RPMI7951 (cell line): ENCODE data around the gene CC2D1A. TPM values are rescaled to one million over a fixed set of nuclear protein-coding genes. Genes with fewer than 3 reads are reported as not detected.

ENCODE experiments used
- DNase-seq: peaks from one replicate; pipeline ENCODE4 v3.0.0-alpha.2; 2012; ENCODE audit warnings: low read depth
- total RNA-seq: library from RNA; depleted of rRNA; stranded (reverse); fragments of >200 nt; shearing (Covaris generic); gene quantifications from 2 replicates; pipeline ENCODE4 v1.2.3, GENCODE V29; 2014

CC2D1A gene
- total RNA-seq, 1 experiment from 2014 or later = 15.7 TPM

- DNase-seq = no peak
These were observed 28.7 kb upstream of the CC2D1A start for GRCh38 chr19:13877303-13877702.

GRCh38 chr19:13880059-13881043 is 25.6 kb upstream of the CC2D1A start:
- peak; percentile 92 for DNase-seq

DNA sequence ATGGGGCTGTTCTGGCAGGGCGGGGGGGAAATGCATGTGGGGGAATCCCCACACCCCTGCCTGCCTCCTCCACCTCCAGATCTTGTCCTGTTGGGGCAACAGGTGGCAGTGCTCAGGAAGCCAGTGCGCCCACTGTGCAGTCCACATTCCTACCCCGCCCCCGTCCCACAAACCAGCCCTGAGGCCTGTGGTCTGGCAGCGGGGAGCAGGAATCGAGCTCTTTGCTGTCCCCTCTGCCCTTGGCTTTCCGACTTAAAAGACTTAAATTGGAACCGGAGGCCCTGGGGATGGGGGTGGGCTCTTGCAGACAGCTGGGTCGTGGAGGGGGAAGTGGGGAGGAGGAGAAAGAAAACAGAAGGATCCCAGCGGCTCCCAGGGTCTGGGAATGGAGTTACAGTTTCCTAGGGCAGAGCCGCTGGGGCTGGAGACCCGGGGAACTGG is 24.7 kb upstream of the CC2D1A start:
- DNase-seq = peak; percentile 86

DNA sequence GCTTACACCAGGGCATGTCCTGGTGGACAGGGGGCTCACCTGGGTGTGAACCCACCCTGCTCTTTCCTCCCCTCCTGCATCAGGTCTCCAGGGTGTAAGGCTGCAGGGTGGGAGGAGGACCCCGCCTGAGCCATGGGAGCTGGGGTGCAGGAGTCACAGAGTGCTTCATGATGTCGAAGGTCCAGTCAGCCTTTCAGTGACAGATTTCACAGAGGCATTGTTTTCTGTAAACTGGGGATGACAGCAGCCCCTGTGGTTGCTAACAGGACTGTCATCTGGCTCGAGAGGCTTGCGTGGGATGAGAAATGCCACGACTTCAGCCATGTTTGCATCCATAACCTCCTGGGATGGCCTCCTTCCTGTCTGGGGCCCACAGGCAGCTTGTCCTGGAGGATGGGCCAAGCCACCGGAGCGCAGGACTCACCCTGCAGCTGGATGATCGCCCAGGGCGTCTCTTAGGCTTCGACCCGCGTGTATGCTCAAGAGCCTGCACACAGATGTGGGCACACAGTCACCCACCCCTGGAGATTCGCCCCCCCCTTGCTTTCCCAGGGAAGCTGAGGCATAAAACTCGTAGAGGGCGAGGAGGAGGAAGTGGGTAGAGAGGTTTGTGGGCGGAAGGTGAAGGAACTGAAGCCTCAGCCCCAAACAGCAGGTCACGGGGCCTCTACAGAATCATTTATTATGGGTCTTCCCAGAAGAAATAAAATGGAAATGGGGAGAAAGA is 24.1 kb upstream of the CC2D1A start:
- DNase-seq = peak; percentile 96

DNA sequence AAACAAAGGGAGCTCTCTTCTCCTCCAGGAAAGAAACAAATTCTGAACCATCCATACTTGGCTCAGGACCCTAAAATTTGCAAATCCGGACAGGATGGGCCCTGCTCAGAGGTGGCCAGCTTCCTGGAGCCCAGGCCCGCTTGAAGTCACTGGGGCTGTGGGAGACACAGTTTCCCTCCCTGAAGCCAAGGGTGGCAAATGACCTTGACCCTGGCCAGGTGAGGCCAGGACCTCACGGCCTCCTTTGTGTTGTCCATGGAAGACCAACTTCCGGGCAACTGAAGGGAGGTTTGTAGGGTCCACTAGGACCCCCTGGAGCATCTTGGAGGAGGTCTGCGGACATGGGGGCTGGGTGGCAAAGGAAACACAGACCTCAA is 23.6 kb upstream of the CC2D1A start:
- no peak for DNase-seq

- no peak for DNase-seq
These were observed 23.2 kb upstream of the CC2D1A start for GRCh38 chr19:13882836-13883235.

- no peak for DNase-seq
These were observed 22.4 kb upstream of the CC2D1A start for GRCh38 chr19:13883516-13884064.

DNA sequence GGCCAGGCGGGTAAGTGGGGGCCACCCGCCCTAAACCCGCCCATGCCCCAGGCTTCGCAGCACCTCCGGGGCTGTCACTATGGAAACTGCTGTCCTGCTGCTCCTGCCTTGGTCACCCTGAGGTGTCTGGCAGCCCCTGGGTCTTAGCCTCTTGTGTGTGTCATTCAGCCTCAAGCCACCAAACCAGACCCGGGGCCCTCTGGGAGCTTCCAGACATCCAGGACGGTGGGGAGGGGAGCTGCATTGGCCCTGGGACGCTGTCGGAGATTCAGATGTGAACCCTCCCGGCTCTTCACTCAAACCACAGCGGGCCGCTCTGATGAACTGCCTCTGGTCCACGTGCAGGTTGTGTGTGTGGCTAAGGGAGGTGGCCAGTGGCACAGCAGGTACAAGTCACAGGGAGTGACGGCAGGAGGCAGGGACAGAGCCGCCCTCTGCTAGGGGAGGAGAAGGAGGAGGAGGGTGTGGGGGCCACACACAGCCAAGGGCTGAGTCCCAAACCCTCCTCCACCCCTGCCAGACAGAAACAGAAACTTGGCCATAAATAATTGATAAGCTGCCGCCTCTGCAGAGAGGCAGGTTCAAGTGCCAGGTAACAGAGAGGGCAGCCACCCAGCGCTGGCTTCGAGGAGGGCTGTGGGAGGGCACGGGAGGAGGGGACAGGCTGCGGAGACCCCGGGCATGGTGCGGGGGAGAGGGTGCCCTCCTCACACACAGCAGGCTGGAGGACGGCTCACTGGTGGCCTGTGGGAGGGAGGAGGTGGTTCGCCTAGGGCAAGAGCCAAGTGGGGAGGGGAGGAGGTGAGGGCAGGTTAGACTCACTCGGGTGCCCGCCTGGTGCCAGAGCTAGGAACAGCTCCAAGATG is 21.0 kb upstream of the CC2D1A start:
- no peak for DNase-seq

GRCh38 chr19:13885826-13886365 is 20.1 kb upstream of the CC2D1A start:
- DNase-seq = no peak

- DNase-seq = no peak
These were observed 19.0 kb upstream of the CC2D1A start for GRCh38 chr19:13887018-13887436.

DNA sequence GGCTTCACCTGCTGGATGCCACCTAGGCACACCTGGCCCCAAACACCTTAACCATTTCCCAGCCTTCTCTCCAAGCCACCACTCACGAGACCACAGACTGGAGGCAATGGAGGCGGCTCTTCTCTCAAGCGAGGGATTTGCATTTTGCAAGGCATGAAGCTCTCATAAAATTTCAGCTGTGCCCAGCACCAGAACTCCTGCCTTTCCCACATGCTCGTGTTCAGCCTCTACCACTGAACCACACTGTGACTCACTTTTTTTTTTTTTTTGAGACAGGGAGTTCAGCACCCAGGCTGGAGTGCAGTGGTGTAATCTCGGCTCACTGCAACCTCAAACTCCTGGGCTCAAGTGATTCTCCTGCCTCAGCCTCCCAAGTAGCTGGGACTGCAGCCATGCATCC is 18.5 kb upstream of the CC2D1A start:
- peak; percentile 57 for DNase-seq

DNA sequence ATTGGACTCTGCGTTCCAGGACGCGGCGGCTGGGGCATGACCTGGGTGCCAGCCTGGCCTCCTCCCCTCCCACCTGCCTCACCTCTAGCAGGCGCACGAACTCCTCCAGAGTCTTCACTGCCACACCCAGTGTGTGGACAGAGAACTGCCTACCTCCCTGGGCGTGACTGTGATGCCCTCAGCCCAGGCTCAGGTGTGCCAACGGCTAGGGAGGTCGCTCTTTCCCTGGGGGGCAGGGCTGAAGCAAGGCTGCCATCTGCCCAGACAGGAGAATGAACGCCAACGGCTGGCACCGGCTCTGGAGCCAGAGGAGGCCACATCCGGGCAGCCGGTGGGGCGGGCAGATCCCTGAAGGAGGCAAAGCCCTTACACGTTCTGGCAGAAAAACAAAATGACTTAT is 17.7 kb upstream of the CC2D1A start:
- DNase-seq = no peak

DNA sequence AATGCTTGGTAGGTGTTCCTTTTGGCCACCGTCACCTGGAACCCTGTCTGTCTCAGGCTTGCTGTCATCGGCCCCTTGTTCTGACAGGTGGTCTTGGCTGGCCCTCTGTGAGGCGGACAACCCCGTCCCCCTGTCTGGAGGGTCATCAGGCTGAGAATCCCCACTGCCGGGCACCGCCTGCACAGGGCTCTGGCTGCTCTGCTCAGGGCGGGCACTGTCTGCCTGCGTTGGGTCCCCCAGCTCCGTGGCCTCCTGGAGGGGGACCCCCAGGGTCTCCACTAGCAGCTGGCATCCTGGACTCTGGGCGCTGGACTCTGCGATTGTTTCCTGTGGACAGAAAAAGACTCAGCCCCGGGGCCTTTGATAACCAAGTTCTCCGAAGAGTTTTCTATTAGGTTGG is 15.9 kb upstream of the CC2D1A start:
- no peak for DNase-seq

GRCh38 chr19:13892870-13893269 is 13.1 kb upstream of the CC2D1A start:
- DNase-seq = no peak

DNA sequence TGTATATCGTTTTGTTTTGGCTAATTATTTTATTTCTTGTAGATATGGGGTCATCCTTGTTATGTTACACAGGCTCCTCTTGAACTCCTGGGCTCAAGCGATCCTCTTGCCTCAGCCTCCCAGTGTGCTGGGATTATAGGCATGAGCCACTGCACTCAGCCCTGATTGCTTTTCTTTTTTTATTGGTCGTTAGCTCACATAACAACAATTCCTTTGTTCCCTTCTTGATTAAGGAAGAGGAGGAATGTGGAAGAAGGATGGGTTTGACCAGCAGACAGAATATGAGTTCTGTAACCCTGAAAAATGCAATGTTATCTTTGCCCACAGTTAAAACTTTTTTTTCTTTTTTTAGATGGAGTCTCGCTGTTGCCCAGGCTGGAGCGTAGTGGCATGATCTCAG is 11.4 kb upstream of the CC2D1A start:
- DNase-seq = no peak

DNA sequence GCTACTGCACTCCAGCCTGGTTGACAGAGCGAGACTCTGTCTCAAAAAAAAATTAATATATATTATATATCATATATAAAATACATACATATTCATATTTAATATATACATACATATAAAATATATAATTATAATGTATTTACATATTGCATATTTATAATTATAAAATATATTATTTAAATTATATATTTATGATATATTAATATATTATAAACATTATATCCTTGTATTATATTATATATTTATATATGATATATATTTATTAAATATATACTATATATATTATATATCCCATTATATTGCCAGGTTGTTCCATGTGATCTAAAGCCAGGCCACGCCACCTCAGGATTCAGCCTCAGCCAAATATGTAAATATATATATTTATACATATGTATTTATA is 9.8 kb upstream of the CC2D1A start:
- no peak for DNase-seq

- no peak for DNase-seq
These were observed 6.6 kb upstream of the CC2D1A start for GRCh38 chr19:13899393-13899792.

DNA sequence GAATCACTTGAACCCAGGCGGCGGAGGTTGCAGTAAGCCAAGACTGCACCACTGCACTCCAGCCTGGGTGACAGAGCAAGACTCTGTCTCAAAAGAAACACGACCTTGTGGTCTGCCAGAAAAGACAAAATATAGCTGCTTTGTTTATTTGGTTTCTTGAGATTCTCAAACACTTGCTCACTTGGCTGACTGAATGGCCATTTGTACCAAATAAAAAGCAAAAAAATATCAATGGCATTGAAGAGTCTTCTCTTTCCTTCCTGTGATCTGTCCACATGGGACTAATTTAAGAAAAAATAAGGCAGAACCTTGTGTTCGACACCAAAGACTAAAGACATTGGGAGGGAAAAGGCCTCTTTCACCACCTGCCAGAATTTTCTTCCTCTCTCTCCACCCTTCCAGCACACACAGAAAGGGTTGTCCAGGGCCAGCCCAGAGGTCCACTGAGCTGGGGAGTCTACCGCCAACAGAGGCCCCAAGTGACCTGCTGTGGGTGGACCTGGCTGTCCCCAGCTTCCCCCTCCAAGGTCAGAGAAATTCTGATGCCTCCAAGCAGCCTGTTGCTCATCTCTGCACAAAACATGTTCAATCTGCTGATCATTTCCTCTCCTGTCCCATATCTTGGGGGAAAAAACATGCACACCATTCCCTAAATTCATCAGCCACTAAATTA is 6.0 kb upstream of the CC2D1A start:
- no peak for DNase-seq

- peak; percentile 33 for DNase-seq
These were observed 2.9 kb upstream of the CC2D1A start for GRCh38 chr19:13902993-13903555.

DNA sequence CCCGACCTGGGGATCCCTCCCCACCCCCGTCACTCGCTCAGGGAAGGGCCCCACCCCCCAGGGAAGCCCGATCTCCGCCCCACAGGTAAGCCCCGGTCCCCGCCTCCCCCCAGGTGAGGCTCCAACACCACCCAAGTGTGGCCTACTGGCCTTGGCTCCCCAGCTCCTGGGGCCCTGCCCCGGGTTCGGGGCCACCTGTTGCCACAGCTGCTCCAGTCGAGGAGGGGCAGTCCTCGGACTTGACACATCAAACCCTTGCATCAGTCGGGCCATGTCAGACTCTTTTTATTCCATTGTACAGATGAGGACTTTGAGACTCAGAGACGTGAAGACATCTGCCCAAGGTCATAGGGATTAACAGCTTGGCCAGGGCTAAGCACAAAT is 512 bp downstream of the CC2D1A start:
- DNase-seq = no peak
